ENCODE data around the gene MAN1C1. TPM values are rescaled to one million over a fixed set of nuclear protein-coding genes. Genes with fewer than 3 reads are reported as not detected.

Gene MAN1C1
- total and polyA plus RNA-seq, 4 donors: 4.6 to 14.7 (median 13.1) TPM

DNA sequence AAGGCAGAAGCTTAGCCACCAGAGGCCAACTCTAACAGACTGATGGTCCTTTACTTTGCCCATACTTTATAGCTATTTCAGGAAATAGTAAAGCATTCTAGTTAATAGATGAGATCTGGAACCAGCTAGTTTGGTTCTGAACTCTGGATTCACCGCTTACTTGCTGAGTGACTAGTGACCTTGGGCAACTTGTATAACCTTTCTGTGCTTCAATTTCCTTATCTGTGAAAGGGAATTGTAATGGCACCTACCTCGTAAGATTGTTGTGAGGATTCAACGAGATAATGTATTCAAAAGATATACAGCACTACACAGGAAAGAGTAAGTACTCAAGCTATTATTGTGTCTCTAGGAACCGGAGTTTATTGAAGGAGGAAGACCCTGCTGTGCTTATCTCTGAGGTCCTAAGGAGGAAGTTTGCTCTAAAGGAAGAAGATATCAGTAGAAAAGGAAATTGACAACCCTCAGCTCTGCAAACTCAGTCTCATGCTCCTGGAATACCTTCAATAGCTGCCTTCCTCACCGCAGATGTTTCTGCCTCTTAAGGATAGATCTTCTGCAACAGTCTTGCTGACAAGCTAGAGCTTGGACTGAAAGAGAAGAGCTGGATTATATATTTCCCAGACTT lies 215.1 kb downstream of the MAN1C1 start:
- peaks cover 0 to 2% (median 0%) of the 10 kb centered on the region in 5 donors for H3K4me1 ChIP-seq (ENCODE audit: control insufficient read depth in 5 of 5, insufficient read depth in 5 of 5, low read length in 5 of 5)
- peaks cover 40 to 60% (median 48%) of the 10 kb centered on the region in 4 donors for H3K36me3 ChIP-seq (ENCODE audit: control insufficient read depth in 4 of 4, insufficient read depth in 4 of 4, low read length in 4 of 4)
- H3K27ac ChIP-seq (ENCODE audit: low read depth in 1 of 2, low read length in 1 of 2): no peak overlapping the region
- no peak overlapping the region for H3K9ac ChIP-seq (ENCODE audit: insufficient read depth in 1 of 2, low read length in 2 of 2)
- TF ChIP-seq, protein P1, sequence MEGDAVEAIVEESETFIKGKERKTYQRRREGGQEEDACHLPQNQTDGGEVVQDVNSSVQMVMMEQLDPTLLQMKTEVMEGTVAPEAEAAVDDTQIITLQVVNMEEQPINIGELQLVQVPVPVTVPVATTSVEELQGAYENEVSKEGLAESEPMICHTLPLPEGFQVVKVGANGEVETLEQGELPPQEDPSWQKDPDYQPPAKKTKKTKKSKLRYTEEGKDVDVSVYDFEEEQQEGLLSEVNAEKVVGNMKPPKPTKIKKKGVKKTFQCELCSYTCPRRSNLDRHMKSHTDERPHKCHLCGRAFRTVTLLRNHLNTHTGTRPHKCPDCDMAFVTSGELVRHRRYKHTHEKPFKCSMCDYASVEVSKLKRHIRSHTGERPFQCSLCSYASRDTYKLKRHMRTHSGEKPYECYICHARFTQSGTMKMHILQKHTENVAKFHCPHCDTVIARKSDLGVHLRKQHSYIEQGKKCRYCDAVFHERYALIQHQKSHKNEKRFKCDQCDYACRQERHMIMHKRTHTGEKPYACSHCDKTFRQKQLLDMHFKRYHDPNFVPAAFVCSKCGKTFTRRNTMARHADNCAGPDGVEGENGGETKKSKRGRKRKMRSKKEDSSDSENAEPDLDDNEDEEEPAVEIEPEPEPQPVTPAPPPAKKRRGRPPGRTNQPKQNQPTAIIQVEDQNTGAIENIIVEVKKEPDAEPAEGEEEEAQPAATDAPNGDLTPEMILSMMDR (IDR thresholded peaks at IDR 0.05; ENCODE audit: control extremely low read depth, extremely low read depth): no peak
- no peaks in the 10 kb centered on the region for H3K9me3 ChIP-seq (ENCODE audit: control insufficient read depth in 4 of 4, insufficient read depth in 3 of 4, low read length in 3 of 4)
- DNase-seq (no peak), ATAC-seq (ENCODE audit: insufficient read depth, low FRiP score) (no peak)
- WGBS, 2 donors: 29 to 43% methylated on average over 5 of the region's 5 CpGs
- H3K27me3 ChIP-seq (ENCODE audit: control insufficient read depth in 3 of 3, insufficient read depth in 3 of 3, low read length in 2 of 3): no peaks in the 10 kb centered on the region
- H3K4me3 ChIP-seq: no peak overlapping the region

DNA sequence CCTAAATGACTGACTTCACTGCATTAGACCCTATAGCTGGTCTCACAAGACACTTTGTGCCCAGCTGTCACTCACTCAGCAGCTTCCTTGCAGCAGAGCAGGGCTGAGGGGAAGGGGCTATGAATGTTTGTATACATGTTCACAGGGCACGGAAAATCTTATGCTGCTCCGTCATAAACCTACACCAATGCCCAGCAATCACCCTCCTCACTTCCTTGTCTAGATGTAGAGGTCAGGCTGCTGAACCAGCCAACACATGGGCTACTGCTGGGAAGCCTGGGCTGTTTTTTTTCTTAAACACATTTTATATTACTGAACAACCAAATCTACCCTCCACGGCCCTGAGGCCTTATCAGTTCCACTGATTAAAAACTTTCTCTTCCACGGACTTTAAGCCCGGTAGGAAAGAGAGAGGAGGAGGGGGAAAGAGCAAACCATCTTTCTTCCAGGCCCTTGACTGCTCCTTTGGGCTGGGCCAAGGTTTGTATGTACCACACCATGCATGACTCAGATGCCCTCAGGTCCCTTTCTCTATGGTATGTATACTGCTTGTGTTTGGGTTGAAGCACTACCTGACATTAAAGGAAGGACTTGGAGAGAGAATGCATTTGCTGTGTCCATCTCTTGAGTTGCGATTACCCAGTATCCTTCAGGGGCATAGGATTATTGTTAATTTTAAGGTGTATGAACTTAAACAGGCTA lies 215.9 kb downstream of the MAN1C1 start:
- Histone ChIP-seq H3K9me3 (ENCODE audit: control insufficient read depth in 4 of 4, insufficient read depth in 3 of 4, low read length in 3 of 4) (no peaks in the 10 kb centered on the region), H3K36me3 (ENCODE audit: control insufficient read depth in 4 of 4, insufficient read depth in 4 of 4, low read length in 4 of 4) (peaks cover 38 to 55% (median 45%) of the 10 kb centered on the region in 4 donors), H3K27me3 (ENCODE audit: control insufficient read depth in 3 of 3, insufficient read depth in 3 of 3, low read length in 2 of 3) (no peaks in the 10 kb centered on the region), H3K27ac (ENCODE audit: low read depth in 1 of 2, low read length in 1 of 2) (no peak overlapping the region), H3K4me3 (no peak overlapping the region), H3K4me1 (ENCODE audit: control insufficient read depth in 5 of 5, insufficient read depth in 5 of 5, low read length in 5 of 5) (peaks cover 0 to 2% (median 0%) of the 10 kb centered on the region in 5 donors), H3K9ac (ENCODE audit: insufficient read depth in 1 of 2, low read length in 2 of 2) (no peak overlapping the region)
- TF ChIP-seq, protein P1 (IDR thresholded peaks at IDR 0.05; ENCODE audit: control extremely low read depth, extremely low read depth): no peak
- WGBS, 2 donors: 69 to 75% methylated on average over 6 of the region's 6 CpGs
- DNase-seq (no peak), ATAC-seq (ENCODE audit: insufficient read depth, low FRiP score) (no peak)

DNA sequence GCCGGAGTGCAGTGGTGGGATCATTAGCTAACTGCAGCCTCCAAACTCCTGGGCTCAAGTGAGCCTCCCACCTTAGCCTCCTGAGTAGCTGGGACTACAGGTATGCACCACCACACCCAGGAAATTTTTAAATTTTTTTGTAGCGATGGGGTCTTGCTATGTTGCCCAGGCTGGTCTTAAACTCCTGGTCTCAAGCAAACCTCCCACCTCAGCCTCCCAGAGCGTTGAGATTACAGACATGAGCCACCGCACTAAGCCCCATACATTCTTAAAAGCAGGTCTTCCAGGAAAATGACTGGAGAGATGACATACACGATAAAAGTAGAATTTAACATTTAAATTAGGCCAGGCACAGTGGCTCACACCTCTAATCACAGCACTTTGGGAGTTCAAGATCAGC lies 216.6 kb downstream of the MAN1C1 start:
- H3K36me3 ChIP-seq (ENCODE audit: control insufficient read depth in 4 of 4, insufficient read depth in 4 of 4, low read length in 4 of 4): peaks cover 34 to 52% (median 40%) of the 10 kb centered on the region in 4 donors
- WGBS, 2 donors: 97 to 98% methylated on average over 5 of the region's 5 CpGs

More for the DNA sequence above, 216.6 kb downstream of the MAN1C1 start:
- Histone ChIP-seq H3K4me3 (no peak overlapping the region), H3K9me3 (ENCODE audit: control insufficient read depth in 4 of 4, insufficient read depth in 3 of 4, low read length in 3 of 4) (no peaks in the 10 kb centered on the region), H3K27me3 (ENCODE audit: control insufficient read depth in 3 of 3, insufficient read depth in 3 of 3, low read length in 2 of 3) (no peaks in the 10 kb centered on the region), H3K9ac (ENCODE audit: insufficient read depth in 1 of 2, low read length in 2 of 2) (no peak overlapping the region), H3K27ac (ENCODE audit: low read depth in 1 of 2, low read length in 1 of 2) (no peak overlapping the region), H3K4me1 (ENCODE audit: control insufficient read depth in 5 of 5, insufficient read depth in 5 of 5, low read length in 5 of 5) (peaks cover 0 to 3% (median 0%) of the 10 kb centered on the region in 5 donors)
- no peak for DNase-seq
- TF ChIP-seq, protein P1 (IDR thresholded peaks at IDR 0.05; ENCODE audit: control extremely low read depth, extremely low read depth): no peak
- ATAC-seq (ENCODE audit: insufficient read depth, low FRiP score): no peak

Other genes starting within 250 kb of the MAN1C1 start
- 1 to 10 TPM in 1 of 2 donors, under 1 TPM in 1; 0.31 to 3.1 TPM for gene RHCE, start 196.0 kb upstream of the MAN1C1 start, total RNA-seq
- gene RHCE, start 196.0 kb upstream of the MAN1C1 start, polyA plus RNA-seq: under 1 TPM; 0.12 to 0.26 TPM
- gene MACO1, start 185.9 kb upstream of the MAN1C1 start, total RNA-seq: 10 to 100 TPM; 18.6 to 20.7 TPM
- 1 to 10 TPM; 7.9 to 8.7 TPM for gene MACO1, start 185.9 kb upstream of the MAN1C1 start, polyA plus RNA-seq
- gene LDLRAP1, start 73.2 kb upstream of the MAN1C1 start, total RNA-seq: 10 to 100 TPM; 21.1 to 23.4 TPM
- gene LDLRAP1, start 73.2 kb upstream of the MAN1C1 start, polyA plus RNA-seq: 10 to 100 TPM; 15.2 to 15.5 TPM
- 10 to 100 TPM; 51.3 to 88.8 TPM for gene SELENON, start 183.4 kb downstream of the MAN1C1 start, total RNA-seq
- gene SELENON, start 183.4 kb downstream of the MAN1C1 start, polyA plus RNA-seq: 10 to 100 TPM; 35.9 to 45.4 TPM
- 10 to 100 TPM; 35.9 to 43.6 TPM for gene MTFR1L, start 203.2 kb downstream of the MAN1C1 start, total RNA-seq
- gene MTFR1L, start 203.2 kb downstream of the MAN1C1 start, polyA plus RNA-seq: 10 to 100 TPM; 35.4 to 40.9 TPM
- 1 to 10 TPM in 1 of 2 donors, under 1 TPM in 1; 0.21 to 1.1 TPM for gene AUNIP, start 242.7 kb downstream of the MAN1C1 start, total RNA-seq
- gene AUNIP, start 242.7 kb downstream of the MAN1C1 start, polyA plus RNA-seq: under 1 TPM; 0.26 to 0.31 TPM